ENCODE measurements around the gene FRYL.

- TF ChIP-seq CEBPB (IDR thresholded peaks at IDR 0.05) = no peak
- TF ChIP-seq FOXM1 (IDR thresholded peaks at IDR 0.05; ENCODE audit: borderline replicate concordance, low read depth) = no peak
- TF ChIP-seq EGR1 (IDR thresholded peaks at IDR 0.05) = no peak
- no peak for TF ChIP-seq TAF1 (IDR thresholded peaks at IDR 0.05; ENCODE audit: low read depth)
- no peak for TF ChIP-seq EP300 (IDR thresholded peaks at IDR 0.05; ENCODE audit: borderline replicate concordance)
- TF ChIP-seq YY1 (IDR thresholded peaks at IDR 0.05; ENCODE audit: low read depth) = no peak
- no peak for TF ChIP-seq RAD21 (IDR thresholded peaks at IDR 0.05; ENCODE audit: low read depth)
- TF ChIP-seq CREB1 (IDR thresholded peaks at IDR 0.05; ENCODE audit: low read depth) = no peak
- no peak for TF ChIP-seq NFIC (IDR thresholded peaks at IDR 0.05)
- no peak for TF ChIP-seq REST (IDR thresholded peaks at IDR 0.05; ENCODE audit: low read depth)
- TF ChIP-seq, protein P1, sequence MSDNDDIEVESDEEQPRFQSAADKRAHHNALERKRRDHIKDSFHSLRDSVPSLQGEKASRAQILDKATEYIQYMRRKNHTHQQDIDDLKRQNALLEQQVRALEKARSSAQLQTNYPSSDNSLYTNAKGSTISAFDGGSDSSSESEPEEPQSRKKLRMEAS (IDR thresholded peaks at IDR 0.05) = no peak
- TF ChIP-seq TEAD4 (IDR thresholded peaks at IDR 0.05) = no peak
- TF ChIP-seq ZBTB7A (IDR thresholded peaks at IDR 0.05; ENCODE audit: low read depth) = no peak
- no peak for TF ChIP-seq USF1 (IDR thresholded peaks at IDR 0.05)
These were observed 7.5 kb downstream of the FRYL start for GRCh38 chr4:48772556-48772955.
